ENCODE results near the gene SLMAP.
"Not testable (repeated sequence)": the region's sequence is repeated elsewhere in the genome, so short reads cannot be mapped to it uniquely, and the experiment has no call there.

SLMAP gene

DNA sequence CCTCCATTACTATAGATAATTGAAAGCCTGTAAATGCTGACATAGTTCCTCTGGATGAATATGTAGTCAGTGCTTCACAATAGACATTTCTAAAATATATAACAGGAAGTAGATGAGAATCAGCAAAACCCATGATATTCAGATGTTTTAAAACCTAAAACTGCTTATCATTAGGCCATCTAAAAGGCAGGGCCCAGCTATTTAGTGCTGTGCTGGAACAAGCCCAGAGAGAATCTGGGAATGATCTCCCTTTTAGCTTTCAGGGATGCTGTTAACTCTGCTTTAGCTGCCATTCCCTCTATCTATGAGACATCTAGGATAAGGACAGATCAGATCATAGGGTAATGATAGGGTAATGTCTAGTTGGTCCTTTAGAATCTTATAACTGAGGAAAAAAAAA is 106.8 kb downstream of the SLMAP start:
- Histone ChIP-seq H3K79me2 (ENCODE audit: insufficient read depth, low read depth) (no peaks in the 10 kb centered on the region), H3K36me3 (ENCODE audit: insufficient read depth) (no peaks in the 10 kb centered on the region), H4K20me1 (ENCODE audit: insufficient read depth) (no peaks in the 10 kb centered on the region), H3K27ac (no peak overlapping the region), H3K4me1 (ENCODE audit: low read depth, poor library complexity, severe bottlenecking) (no peaks in the 10 kb centered on the region), H3K4me2 (no peak overlapping the region), H2AFZ (ENCODE audit: low read depth) (no peak overlapping the region), H3K27me3 (ENCODE audit: insufficient read depth, low read depth) (no peaks in the 10 kb centered on the region), H3K4me3 (IDR thresholded peaks at IDR 0.05; ENCODE audit: insufficient read depth, low read depth, low read length) (no peak overlapping the region), H3K9ac (no peak overlapping the region)
- no peak for TF ChIP-seq CTCF (conservative IDR thresholded peaks at IDR 0.05; ENCODE audit: low read depth, low read length)

- Histone ChIP-seq H3K79me2 (ENCODE audit: insufficient read depth, low read depth) (no peaks in the 10 kb centered on the region), H3K4me2 (no peak overlapping the region), H3K27ac (no peak overlapping the region), H3K9ac (no peak overlapping the region), H4K20me1 (ENCODE audit: insufficient read depth) (no peaks in the 10 kb centered on the region), H2AFZ (ENCODE audit: low read depth) (no peak overlapping the region), H3K27me3 (ENCODE audit: insufficient read depth, low read depth) (no peaks in the 10 kb centered on the region), H3K4me1 (ENCODE audit: low read depth, poor library complexity, severe bottlenecking) (no peaks in the 10 kb centered on the region), H3K4me3 (IDR thresholded peaks at IDR 0.05; ENCODE audit: insufficient read depth, low read depth, low read length) (no peak overlapping the region), H3K36me3 (ENCODE audit: insufficient read depth) (no peaks in the 10 kb centered on the region)
- no peak for TF ChIP-seq CTCF (conservative IDR thresholded peaks at IDR 0.05; ENCODE audit: low read depth, low read length)
Observed at GRCh38 chr3:57863380-57863779, 107.3 kb downstream of the SLMAP start.

DNA sequence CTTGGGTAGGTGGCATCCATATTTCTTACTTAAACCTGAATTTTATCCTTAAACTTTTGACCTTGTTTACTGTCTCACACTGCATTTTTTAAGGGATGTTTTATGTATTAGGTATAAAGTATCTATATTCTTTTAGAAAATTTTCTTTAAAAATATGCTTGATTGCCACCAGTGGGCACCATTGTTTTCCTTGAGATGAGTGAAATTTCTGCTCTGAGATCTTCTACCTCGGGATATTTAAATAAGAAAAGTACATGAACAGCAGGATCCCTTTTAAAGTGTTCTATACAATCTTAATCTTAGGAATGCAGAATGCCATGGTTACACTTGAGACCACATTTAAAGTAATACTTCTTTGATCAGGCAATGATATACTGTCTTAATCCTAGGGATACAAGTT is 108.7 kb downstream of the SLMAP start:
- Histone ChIP-seq H3K4me1 (ENCODE audit: low read depth, poor library complexity, severe bottlenecking) (no peaks in the 10 kb centered on the region), H3K4me2 (no peak overlapping the region), H3K9ac (no peak overlapping the region), H2AFZ (ENCODE audit: low read depth) (no peak overlapping the region), H3K36me3 (ENCODE audit: insufficient read depth) (no peaks in the 10 kb centered on the region), H3K4me3 (IDR thresholded peaks at IDR 0.05; ENCODE audit: insufficient read depth, low read depth, low read length) (no peak overlapping the region), H3K79me2 (ENCODE audit: insufficient read depth, low read depth) (no peaks in the 10 kb centered on the region), H4K20me1 (ENCODE audit: insufficient read depth) (no peaks in the 10 kb centered on the region), H3K27ac (no peak overlapping the region), H3K27me3 (ENCODE audit: insufficient read depth, low read depth) (no peaks in the 10 kb centered on the region)
- no peak for TF ChIP-seq CTCF (conservative IDR thresholded peaks at IDR 0.05; ENCODE audit: low read depth, low read length)

GRCh38 chr3:57869110-57869509 is 113.0 kb downstream of the SLMAP start:
- not testable (repeated sequence) for H2AFZ ChIP-seq (ENCODE audit: low read depth)

GRCh38 chr3:57872606-57873005 is 116.5 kb downstream of the SLMAP start:
- TF ChIP-seq CTCF (conservative IDR thresholded peaks at IDR 0.05; ENCODE audit: low read depth, low read length), result no peak
- Histone ChIP-seq H3K27me3 (ENCODE audit: insufficient read depth, low read depth) (no peaks in the 10 kb centered on the region), H2AFZ (ENCODE audit: low read depth) (no peak overlapping the region), H4K20me1 (ENCODE audit: insufficient read depth) (no peaks in the 10 kb centered on the region), H3K79me2 (ENCODE audit: insufficient read depth, low read depth) (no peaks in the 10 kb centered on the region), H3K36me3 (ENCODE audit: insufficient read depth) (no peaks in the 10 kb centered on the region), H3K4me1 (ENCODE audit: low read depth, poor library complexity, severe bottlenecking) (no peaks in the 10 kb centered on the region), H3K9ac (no peak overlapping the region), H3K4me3 (IDR thresholded peaks at IDR 0.05; ENCODE audit: insufficient read depth, low read depth, low read length) (no peak overlapping the region), H3K4me2 (no peak overlapping the region), H3K27ac (no peak overlapping the region)

More at GRCh38 chr3:57869110-57869509, 113.0 kb downstream of the SLMAP start:
- not testable (repeated sequence) for H3K79me2 ChIP-seq (ENCODE audit: insufficient read depth, low read depth); H3K27ac ChIP-seq; H3K36me3 ChIP-seq (ENCODE audit: insufficient read depth); H3K27me3 ChIP-seq (ENCODE audit: insufficient read depth, low read depth); H4K20me1 ChIP-seq (ENCODE audit: insufficient read depth); H3K4me2 ChIP-seq; H3K4me3 ChIP-seq (IDR thresholded peaks at IDR 0.05; ENCODE audit: insufficient read depth, low read depth, low read length); H3K9ac ChIP-seq; H3K4me1 ChIP-seq (ENCODE audit: low read depth, poor library complexity, severe bottlenecking)

Measured in KMS-11 (cell line).